ENCODE results near the gene ORM1.

GRCh38 chr9:114370251-114370967, 47.5 kb downstream of the ORM1 start:
- TF ChIP-seq GATA2 (IDR thresholded peaks at IDR 0.05; ENCODE audit: low read depth, low read length) = no peak
- TF ChIP-seq GATA3 (IDR thresholded peaks at IDR 0.05; ENCODE audit: low read depth, low read length) = no peak

Measured in SH-SY5Y (cell line).